GM12801 (cell line): ENCODE measurements around the gene PHACTR2.

Experiments used
- TF ChIP-seq, protein P1 (sequence below): IDR thresholded peaks from one replicate; pipeline ENCODE4 v1.5.1; 2011; ENCODE audit warnings: control low read depth; ENCODE audit not compliant: insufficient read length; ENCODE audit errors: extremely low read depth

The PHACTR2 gene

DNA sequence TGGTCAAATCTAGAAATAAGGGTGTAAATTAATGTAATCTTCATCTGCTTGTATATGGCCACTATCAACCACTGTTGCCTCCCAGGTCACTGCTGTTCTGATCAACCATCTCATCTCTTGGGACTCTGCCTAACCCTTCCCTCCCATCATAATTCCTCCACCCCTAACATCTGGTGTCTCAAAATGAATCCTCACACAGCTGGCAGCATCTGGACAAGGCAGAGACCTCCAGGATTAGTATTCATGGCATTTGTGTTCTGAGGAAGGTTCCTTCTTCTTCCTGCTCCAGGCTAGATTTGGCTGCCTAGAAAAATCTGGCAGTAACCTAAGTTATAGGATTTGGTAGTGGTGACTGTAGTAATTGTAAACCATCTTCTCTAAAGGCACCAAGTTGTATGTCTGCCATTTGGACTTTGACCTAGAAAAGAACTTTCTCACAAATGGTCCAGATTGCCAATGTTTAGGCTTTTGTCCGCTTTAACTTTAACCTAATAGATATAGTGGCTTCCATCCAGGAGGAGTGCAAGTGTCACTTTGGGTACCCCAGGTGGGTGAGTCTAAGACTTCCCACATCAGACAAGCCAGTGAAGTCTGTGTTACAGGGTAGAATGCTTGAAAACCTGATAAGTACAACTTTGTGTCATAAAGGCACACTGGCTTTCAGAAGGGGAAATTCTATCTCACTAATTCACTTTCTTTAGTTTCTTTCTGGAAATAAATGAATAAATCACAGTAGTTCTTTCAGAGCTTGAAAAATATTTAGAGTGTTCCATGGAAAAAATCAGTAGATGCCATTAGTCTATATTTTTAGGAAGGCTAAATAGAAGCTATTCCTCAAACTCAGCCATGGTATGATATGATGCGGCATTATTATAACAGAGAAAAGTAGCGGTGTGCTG lies 3.0 kb upstream of the PHACTR2 start:
- TF ChIP-seq, protein P1, sequence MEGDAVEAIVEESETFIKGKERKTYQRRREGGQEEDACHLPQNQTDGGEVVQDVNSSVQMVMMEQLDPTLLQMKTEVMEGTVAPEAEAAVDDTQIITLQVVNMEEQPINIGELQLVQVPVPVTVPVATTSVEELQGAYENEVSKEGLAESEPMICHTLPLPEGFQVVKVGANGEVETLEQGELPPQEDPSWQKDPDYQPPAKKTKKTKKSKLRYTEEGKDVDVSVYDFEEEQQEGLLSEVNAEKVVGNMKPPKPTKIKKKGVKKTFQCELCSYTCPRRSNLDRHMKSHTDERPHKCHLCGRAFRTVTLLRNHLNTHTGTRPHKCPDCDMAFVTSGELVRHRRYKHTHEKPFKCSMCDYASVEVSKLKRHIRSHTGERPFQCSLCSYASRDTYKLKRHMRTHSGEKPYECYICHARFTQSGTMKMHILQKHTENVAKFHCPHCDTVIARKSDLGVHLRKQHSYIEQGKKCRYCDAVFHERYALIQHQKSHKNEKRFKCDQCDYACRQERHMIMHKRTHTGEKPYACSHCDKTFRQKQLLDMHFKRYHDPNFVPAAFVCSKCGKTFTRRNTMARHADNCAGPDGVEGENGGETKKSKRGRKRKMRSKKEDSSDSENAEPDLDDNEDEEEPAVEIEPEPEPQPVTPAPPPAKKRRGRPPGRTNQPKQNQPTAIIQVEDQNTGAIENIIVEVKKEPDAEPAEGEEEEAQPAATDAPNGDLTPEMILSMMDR, result no peak

DNA sequence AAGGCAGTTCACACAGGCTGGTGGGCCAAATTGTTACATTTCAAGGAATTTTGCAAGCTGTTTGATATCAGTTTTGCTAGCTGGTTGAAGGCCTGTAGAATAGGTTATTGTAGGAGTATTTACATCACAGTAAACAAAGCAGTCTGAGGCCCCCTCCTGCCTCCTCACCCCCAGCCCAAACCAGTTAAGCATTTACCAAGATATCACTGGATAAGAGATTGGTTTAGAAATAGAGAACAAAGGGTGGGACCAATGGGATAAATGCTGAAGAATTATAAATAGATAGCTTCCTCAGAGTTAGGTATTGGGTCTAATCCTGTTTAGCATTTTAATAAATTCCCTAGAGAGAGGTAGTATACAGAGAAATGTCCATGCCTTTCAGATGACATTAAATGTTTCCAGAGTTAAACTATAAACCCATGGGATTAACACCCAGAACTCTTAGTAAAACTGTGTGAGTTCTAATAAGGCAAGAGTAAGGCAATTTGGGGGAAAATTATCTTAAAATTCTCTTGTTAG lies 2.3 kb upstream of the PHACTR2 start:
- TF ChIP-seq, protein P1, result no peak

GRCh38 chr6:143675946-143676345 lies 1.8 kb upstream of the PHACTR2 start:
- TF ChIP-seq, protein P1, result no peak

- TF ChIP-seq, protein P1, result no peak
Measured at GRCh38 chr6:143676437-143677045, 1.2 kb upstream of the PHACTR2 start.

DNA sequence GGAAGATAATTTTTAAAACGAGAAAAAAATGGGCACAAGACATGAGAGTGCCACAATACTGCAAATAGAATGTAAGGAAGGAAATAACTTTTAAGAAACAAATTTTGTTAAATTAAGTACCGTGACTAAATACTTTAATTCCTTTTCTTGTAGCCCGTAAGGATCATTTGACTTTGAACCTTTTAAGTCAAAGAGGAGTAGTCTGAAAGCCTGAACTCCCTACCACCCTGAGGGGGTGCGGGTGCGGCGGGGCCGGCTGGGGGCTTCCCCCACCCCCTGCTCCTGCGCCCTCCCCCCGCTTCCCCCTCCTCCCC lies 231 bp upstream of the PHACTR2 start:
- TF ChIP-seq, protein P1, result no peak

DNA sequence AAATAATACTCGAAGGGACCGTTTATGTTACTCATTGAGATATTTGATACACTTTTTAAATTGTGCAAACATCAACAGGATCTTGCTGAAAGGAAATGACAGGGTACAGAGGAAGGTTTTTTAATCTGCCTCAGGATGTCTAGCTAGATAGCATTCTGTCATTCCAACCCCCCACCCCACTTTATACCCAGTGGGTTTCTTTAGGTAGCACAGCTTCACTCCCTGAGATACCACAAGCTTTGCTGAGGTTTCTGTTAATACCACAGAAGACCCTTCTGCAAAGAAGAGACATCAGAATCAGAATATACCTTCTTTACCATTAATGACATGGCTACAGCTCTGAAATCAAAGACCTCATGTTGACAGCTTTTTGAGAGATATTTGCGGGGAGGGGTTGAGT lies 1.3 kb downstream of the PHACTR2 start:
- TF ChIP-seq, protein P1, result no peak

DNA sequence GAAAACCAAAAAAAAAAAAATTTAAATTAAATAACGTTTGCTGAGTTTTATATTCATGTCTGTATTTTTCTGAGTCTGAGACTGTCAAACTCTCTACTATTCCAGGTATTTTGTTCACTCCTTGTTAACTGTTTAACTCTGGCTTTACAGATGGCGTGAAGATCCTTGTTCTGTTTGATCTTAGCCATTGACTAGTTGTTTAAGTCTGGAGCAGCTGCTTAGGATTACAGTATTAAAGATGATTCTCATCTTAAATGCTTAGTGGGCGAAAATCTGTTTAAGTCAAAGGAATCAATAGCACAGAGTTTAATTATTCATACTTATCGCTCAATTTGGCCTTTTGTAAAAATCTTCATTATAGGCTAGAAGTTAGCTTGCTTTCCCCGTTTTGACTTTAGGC lies 2.4 kb downstream of the PHACTR2 start:
- TF ChIP-seq, protein P1, result no peak
